VCaP (cell line): Measurements from ENCODE around the gene OR51L1.

Experiments
- H3K27ac ChIP-seq: fragments of 450-650 bp; 2 replicates; pipeline ENCODE4 v1.5.1; 2017
- TF ChIP-seq, protein P1 (sequence below): fragments of 450-650 bp; conservative IDR thresholded peaks from 2 replicates; pipeline ENCODE4 v1.5.1; 2017; ENCODE audit warnings: mild to moderate bottlenecking, moderate library complexity

OR51L1 gene

DNA sequence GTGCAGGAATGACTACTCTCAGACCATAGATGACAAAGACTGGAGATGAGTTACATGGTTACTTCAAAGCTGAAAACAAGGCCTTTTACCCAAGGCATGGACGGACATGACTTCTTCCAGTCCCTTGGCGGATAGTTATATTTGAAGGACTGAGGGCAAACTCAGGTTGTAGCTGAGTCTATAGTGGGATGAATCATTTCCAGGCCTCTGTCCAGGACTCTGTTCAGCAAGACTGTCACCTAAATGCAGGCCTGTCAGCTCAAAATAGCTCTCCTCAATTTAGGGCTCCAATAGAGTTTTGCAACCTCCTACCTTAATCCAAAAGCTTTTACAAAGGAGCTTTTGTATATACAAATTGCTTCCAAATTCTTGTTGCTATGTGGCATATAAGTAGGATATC lies 27.3 kb downstream of the OR51L1 start:
- H3K27ac ChIP-seq, result no peak overlapping the region
- TF ChIP-seq, protein P1, sequence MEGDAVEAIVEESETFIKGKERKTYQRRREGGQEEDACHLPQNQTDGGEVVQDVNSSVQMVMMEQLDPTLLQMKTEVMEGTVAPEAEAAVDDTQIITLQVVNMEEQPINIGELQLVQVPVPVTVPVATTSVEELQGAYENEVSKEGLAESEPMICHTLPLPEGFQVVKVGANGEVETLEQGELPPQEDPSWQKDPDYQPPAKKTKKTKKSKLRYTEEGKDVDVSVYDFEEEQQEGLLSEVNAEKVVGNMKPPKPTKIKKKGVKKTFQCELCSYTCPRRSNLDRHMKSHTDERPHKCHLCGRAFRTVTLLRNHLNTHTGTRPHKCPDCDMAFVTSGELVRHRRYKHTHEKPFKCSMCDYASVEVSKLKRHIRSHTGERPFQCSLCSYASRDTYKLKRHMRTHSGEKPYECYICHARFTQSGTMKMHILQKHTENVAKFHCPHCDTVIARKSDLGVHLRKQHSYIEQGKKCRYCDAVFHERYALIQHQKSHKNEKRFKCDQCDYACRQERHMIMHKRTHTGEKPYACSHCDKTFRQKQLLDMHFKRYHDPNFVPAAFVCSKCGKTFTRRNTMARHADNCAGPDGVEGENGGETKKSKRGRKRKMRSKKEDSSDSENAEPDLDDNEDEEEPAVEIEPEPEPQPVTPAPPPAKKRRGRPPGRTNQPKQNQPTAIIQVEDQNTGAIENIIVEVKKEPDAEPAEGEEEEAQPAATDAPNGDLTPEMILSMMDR, result no peak

GRCh38 chr11:5036669-5037068 lies 42.0 kb downstream of the OR51L1 start:
- TF ChIP-seq, protein P1, result no peak
- H3K27ac ChIP-seq, result no peak overlapping the region

- no peak overlapping the region for H3K27ac ChIP-seq
- TF ChIP-seq, protein P1, result no peak
These were observed 43.3 kb downstream of the OR51L1 start for GRCh38 chr11:5037926-5038325.

DNA sequence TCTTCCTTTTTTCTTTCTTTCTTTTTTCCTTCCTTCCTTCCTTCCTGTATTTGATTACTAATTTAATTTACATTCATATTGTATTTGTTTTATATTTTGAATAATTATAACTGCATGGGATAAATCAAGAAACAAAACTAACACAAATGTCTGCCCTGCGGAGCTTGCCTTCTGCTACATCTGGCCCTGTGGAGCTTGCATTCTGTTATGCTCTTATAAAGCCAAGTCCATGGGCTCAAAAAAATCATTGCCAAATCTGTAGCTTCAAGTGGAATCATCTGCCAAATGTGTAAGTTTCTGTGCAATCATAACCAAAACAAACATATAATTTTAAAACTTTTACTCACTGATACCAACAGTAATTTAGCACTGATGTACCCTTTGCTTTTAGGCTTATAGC lies 43.7 kb downstream of the OR51L1 start:
- no peak overlapping the region for H3K27ac ChIP-seq
- TF ChIP-seq, protein P1, result no peak

- no peak overlapping the region for H3K27ac ChIP-seq
- TF ChIP-seq, protein P1, result no peak
These were observed 46.2 kb downstream of the OR51L1 start for GRCh38 chr11:5040876-5041275.

GRCh38 chr11:5042091-5042490 lies 47.4 kb downstream of the OR51L1 start:
- TF ChIP-seq, protein P1, result no peak
- no peak overlapping the region for H3K27ac ChIP-seq

GRCh38 chr11:5043380-5043779 lies 48.7 kb downstream of the OR51L1 start:
- no peak overlapping the region for H3K27ac ChIP-seq
- TF ChIP-seq, protein P1, result no peak

- H3K27ac ChIP-seq, result no peak within 1 kb of the TSS
- TF ChIP-seq, protein P1, result no peak
These were observed 51.6 kb downstream of the OR51L1 start, which contains the start of gene OR52J3 for GRCh38 chr11:5046226-5046625. Gene OR52J3, plus strand, starts transcription at chr11:5046526. Its CDS starts 0 bp downstream, at chr11:5046526.
